GM08714 (cell line): ENCODE results near the gene SH3RF2.
"Not testable (repeated sequence)": the region's sequence is repeated elsewhere in the genome, so short reads cannot be mapped to it uniquely, and the experiment has no call there.

Source experiments
- H3K4me3 ChIP-seq: fragments of 200-500 bp; sonication (Bioruptor generic); 2 replicates; pipeline ENCODE4 v1.5.1; 2014; ENCODE audit warnings: mild to moderate bottlenecking, low read length, inconsistent platforms
- ZNF274 ChIP-seq: IDR thresholded peaks from 2 replicates; pipeline ENCODE4 v1.6.1; 2012; ENCODE audit warnings: mild to moderate bottlenecking, low read depth, low read length

The SH3RF2 gene

GRCh38 chr5:145990170-145990569 is 53.8 kb downstream of the SH3RF2 start:
- TF ChIP-seq ZNF274, result no peak
- no peak overlapping the region for H3K4me3 ChIP-seq

- TF ChIP-seq ZNF274, result no peak
- no peak overlapping the region for H3K4me3 ChIP-seq
Measured at GRCh38 chr5:145991044-145991575, 54.7 kb downstream of the SH3RF2 start.

- not testable (repeated sequence) for H3K4me3 ChIP-seq
Measured at GRCh38 chr5:145993538-145993937, 57.2 kb downstream of the SH3RF2 start.

- no peak overlapping the region for H3K4me3 ChIP-seq
- no peak for TF ChIP-seq ZNF274
Measured at GRCh38 chr5:145996135-145996534, 59.8 kb downstream of the SH3RF2 start.

- no peak overlapping the region for H3K4me3 ChIP-seq
- no peak for TF ChIP-seq ZNF274
Measured at GRCh38 chr5:145999208-145999607, 62.8 kb downstream of the SH3RF2 start.

- no peak for TF ChIP-seq ZNF274
- H3K4me3 ChIP-seq, result no peak overlapping the region
Measured at GRCh38 chr5:146000072-146000471, 63.7 kb downstream of the SH3RF2 start.

GRCh38 chr5:146001544-146002190 is 65.3 kb downstream of the SH3RF2 start:
- H3K4me3 ChIP-seq, result no peak overlapping the region
- TF ChIP-seq ZNF274, result no peak

GRCh38 chr5:146002491-146002890 is 66.1 kb downstream of the SH3RF2 start:
- no peak overlapping the region for H3K4me3 ChIP-seq
- no peak for TF ChIP-seq ZNF274

- no peak for TF ChIP-seq ZNF274
- H3K4me3 ChIP-seq, result no peak overlapping the region
Measured at GRCh38 chr5:146003852-146004251, 67.5 kb downstream of the SH3RF2 start.

- no peak for TF ChIP-seq ZNF274
- no peak overlapping the region for H3K4me3 ChIP-seq
Measured at GRCh38 chr5:146005264-146005663, 68.9 kb downstream of the SH3RF2 start.

- H3K4me3 ChIP-seq, result no peak overlapping the region
- no peak for TF ChIP-seq ZNF274
Measured at GRCh38 chr5:146005723-146006122, 69.3 kb downstream of the SH3RF2 start.

GRCh38 chr5:146006470-146007190 is 70.3 kb downstream of the SH3RF2 start:
- H3K4me3 ChIP-seq, result no peak overlapping the region
- no peak for TF ChIP-seq ZNF274

- no peak overlapping the region for H3K4me3 ChIP-seq
- TF ChIP-seq ZNF274, result no peak
Measured at GRCh38 chr5:146007270-146007669, 70.9 kb downstream of the SH3RF2 start.

GRCh38 chr5:146007989-146008388 is 71.6 kb downstream of the SH3RF2 start:
- no peak for TF ChIP-seq ZNF274
- H3K4me3 ChIP-seq, result no peak overlapping the region

- TF ChIP-seq ZNF274, result no peak
Measured at GRCh38 chr5:146009020-146009419, 72.6 kb downstream of the SH3RF2 start.

GRCh38 chr5:146010447-146010846 is 74.1 kb downstream of the SH3RF2 start:
- H3K4me3 ChIP-seq, result not testable (repeated sequence)

More at GRCh38 chr5:146009020-146009419, 72.6 kb downstream of the SH3RF2 start:
- H3K4me3 ChIP-seq, result no peak overlapping the region
